ENCODE data around the gene POFUT2.

Gene POFUT2

GRCh38 chr21:45249626-45250025, 38.1 kb downstream of the POFUT2 start:
- DNase-seq (ENCODE audit: low spot score): no peak

DNA sequence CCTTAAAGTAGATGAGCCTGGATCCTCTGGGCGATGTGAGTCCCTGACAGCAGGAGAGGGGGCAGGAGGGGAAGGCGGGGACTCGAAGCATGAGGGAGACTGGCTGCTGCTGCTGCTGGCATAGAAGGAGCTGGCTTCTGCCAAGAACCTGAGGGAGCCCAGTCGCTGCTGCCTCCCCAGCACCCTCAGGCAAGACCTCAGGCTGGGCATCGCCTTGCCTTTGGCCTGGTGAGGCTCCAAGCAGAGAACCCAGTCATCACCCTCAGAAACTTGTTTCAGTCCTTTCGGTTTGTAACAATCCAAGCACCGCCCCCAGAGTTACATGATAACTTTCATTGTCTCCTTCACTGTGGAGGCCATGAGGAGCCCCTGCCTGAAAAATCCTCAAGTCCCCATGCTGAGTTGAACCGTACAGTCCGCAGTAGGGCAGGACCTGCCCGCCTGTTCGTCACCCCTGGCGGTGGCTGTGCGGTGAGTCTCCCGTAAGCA, 38.8 kb downstream of the POFUT2 start:
- peak; percentile 68 for DNase-seq (ENCODE audit: low spot score)

GRCh38 chr21:45248301-45248892, 39.3 kb downstream of the POFUT2 start:
- DNase-seq (ENCODE audit: low spot score): no peak

- no peak for DNase-seq (ENCODE audit: low spot score)
Observed at GRCh38 chr21:45246386-45247320, 41.0 kb downstream of the POFUT2 start.

- peak; percentile 47 for DNase-seq (ENCODE audit: low spot score)
Observed at GRCh38 chr21:45244799-45245340, 42.8 kb downstream of the POFUT2 start.

DNA sequence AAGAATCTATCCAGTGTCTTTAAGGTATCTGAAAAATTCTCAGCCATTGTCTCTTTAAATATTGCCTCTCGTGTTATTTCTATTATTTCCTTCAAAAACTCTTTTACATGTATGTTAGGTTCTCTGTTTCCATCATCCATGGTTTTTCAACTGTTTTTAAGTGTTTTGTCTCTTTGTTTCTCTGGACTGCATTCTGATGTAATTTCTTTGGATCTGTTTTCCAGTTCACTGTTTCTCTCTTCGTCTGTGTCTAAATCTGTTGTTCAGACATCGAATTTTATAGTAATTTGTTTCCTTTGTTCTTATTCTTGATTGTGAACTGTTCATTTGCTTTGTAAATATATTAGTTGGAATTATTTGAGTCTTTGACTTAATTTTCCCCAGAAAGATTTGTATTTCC, 44.1 kb downstream of the POFUT2 start:
- DNase-seq (ENCODE audit: low spot score): no peak

DNA sequence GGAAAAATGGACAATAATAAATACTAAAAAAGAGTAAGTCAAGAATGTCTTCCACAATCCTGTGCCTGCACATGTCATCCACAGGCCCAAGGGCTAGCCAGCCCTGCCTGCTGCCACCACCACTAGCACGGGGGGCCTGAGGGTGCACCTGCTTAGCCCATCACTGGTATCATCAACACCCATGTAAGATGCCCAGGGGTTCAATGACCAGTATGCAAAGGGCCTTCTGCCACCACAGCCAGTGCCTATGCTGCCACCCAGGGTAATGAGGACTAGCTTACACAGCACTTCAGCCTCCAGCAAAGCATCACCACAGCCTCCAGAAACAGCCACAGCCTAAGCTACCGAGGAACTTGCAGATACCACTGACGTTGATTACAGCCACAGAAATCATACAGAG, 46.3 kb downstream of the POFUT2 start:
- peak; percentile 37 for DNase-seq (ENCODE audit: low spot score)

DNA sequence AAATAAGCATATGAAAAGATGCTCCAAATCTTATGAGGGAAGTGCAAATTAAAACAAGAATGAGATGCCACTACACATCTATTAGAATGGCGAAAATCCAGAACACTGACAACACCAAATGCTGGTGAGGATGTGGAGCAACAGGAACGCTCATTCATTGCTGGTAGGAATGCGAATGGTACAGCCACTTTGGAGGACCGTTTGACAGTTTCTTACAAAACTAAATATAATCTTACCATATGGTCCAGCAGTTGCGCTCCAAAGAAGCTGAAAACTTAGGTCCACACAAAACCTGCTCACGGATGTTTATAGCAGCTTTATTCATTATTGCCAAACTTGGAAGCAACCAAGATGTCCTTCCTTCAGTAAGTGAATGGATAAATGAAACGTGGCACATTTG, 50.3 kb downstream of the POFUT2 start:
- no peak for DNase-seq (ENCODE audit: low spot score)

DNA sequence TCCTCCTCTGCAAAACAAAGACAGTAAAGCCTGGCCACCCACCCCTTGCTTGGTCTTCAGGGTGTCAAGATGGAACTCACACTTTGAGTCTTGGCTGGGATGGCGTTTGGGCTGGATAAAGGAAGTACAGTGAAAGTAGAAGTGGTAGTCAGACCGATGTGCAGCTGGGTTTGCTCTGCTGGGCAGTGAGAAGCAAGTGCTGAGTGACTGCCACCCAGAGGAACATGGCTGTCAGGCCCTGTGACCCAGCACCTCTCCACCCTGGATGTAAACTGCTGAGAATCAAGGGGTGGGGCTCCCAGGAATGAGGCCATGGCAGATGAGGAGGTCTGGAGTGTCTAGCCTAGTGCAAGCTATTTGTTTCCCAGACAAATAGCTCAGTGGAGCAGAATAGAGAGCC, 51.2 kb downstream of the POFUT2 start:
- DNase-seq (ENCODE audit: low spot score): no peak

DNA sequence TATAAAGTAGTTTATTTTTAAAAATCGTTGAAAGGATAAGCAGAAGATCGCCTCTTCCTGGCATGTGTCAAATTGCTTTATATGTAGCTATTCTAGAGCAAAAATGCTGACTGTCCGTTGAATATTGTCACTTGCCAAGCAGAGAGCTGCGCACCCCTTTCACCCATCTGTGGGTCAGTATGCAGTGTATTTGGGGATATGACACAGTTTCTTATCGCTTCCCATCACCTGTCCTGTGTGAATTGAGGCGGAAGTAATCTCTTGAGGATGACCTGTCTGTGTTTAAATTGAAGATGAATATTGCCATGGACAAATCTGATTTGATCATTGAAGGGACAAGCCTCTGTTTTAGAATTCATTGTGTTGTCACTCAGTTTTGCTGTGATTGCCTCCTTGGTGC, 52.2 kb downstream of the POFUT2 start:
- no peak for DNase-seq (ENCODE audit: low spot score)

GRCh38 chr21:45234965-45235364, 52.7 kb downstream of the POFUT2 start:
- DNase-seq (ENCODE audit: low spot score): no peak

- DNase-seq (ENCODE audit: low spot score): no peak
Observed at GRCh38 chr21:45234127-45234526, 53.6 kb downstream of the POFUT2 start.

DNA sequence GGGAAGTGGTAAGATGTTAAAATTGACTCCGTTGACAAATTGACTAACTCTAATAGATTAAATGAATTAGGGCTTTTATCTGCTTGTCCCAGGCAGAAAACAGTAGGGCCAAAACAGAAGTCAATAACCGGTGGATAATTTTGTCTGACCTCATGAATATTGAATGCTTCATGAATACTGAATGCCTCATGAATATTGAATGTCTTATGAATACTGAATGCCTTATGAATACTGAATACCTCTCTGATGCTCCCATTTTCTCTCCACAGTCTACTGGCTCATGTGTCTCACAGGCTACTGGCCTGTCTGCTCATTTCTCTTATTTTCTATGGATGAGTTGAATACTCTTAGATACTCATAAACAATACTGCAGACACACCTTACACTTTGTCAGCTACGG, 56.0 kb downstream of the POFUT2 start:
- DNase-seq (ENCODE audit: low spot score): no peak

GRCh38 chr21:45228656-45229240, 58.9 kb downstream of the POFUT2 start:
- no peak for DNase-seq (ENCODE audit: low spot score)

GRCh38 chr21:45228171-45228641, 59.5 kb downstream of the POFUT2 start:
- no peak for DNase-seq (ENCODE audit: low spot score)

- DNase-seq (ENCODE audit: low spot score): no peak
Observed at GRCh38 chr21:45227735-45228134, 60.0 kb downstream of the POFUT2 start.

DNA sequence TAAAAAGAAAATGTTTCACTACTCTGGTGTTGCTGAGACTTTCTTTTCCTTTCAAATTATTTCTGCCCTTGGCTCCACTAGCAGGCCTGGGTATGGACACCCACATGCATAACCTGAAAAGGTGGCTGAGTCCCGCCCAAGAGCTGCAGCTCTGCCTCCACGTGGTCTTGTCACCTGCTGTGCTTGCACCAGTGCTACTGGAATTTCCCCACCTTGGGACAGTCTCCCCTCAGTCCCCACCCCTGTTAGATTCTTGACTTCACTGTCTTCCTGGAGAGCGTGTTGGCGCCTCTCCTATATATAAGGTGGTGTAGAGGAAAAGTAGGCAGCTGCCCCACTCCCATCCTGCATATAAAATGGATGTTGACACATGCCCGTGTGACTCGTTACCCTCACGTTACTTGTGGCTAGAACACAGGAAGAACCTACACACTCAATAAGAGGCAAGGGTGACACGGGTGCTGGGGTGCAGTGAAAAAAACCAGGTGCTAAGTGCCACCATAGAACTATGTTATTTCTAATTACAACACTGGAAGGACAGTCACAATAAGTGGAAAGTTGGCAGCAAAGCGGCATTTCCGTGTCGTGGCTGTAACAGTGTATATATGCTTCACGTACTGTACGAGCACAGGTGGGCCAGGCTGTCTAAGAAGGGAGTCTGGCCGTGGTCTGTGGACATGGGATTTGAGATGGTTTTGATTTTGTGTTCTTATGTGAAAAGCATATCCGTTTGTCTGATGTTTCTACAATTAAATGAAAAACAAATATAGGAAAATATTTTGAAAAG, 61.0 kb downstream of the POFUT2 start:
- DNase-seq (ENCODE audit: low spot score): no peak

DNA sequence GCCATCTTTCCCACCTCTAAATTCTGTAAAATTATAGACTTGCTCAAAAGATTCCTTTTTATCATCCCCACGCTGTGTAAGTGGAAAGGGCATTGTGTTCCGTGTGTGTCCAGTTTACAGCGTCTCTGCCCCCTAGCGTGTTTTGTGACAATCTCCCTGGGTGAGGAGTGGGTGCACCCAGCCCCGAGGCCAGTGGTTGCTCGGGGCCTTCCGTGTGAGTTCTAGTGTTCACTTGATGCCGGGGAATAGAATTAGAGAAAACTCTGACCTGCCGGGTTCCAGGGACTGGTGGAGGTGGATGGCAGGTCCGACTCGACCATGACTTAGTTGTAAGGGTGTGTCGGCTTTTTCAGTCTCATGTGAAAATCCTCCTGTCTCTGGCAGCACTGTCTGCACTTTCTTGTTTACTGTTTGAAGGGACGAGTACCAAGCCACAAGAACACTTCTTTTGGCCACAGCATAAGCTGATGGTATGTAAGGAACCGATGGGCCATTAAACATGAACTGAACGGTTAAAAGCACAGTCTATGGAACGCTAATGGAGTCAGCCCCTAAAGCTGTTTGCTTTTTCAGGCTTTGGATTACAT, 61.9 kb downstream of the POFUT2 start:
- no peak for DNase-seq (ENCODE audit: low spot score)

DNA sequence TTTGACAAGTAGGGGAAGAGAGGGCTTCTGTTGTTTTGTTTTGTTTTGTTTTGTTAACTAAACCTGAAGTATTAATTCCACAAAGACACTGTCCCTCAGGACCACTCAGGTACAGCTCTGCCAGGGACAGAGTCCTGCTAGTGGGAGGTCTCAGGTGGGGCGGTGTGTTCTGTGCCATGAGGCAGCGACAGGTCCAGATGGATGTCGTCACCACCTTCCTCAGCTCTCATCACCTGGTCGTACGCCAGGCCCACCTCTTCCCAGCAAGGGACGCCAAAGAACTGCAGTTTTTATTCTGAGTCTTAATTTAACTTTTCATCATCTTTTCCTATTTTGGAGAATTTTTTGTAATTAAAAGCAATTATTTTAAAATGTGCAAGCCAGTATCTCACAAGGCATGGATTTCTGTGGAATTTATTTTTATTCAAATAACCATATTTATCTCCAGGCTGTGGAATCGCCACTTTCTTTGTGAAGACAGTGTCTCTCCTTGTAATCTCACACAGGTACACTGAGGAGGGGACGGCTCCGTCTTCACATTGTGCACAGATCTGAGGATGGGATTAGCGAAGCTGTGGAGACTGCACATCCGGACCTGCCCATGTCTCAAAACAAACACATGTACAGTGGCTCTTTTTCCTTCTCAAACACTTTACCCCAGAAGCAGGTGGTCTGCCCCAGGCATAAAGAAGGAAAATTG, 62.5 kb downstream of the POFUT2 start:
- no peak for DNase-seq (ENCODE audit: low spot score)

DNA sequence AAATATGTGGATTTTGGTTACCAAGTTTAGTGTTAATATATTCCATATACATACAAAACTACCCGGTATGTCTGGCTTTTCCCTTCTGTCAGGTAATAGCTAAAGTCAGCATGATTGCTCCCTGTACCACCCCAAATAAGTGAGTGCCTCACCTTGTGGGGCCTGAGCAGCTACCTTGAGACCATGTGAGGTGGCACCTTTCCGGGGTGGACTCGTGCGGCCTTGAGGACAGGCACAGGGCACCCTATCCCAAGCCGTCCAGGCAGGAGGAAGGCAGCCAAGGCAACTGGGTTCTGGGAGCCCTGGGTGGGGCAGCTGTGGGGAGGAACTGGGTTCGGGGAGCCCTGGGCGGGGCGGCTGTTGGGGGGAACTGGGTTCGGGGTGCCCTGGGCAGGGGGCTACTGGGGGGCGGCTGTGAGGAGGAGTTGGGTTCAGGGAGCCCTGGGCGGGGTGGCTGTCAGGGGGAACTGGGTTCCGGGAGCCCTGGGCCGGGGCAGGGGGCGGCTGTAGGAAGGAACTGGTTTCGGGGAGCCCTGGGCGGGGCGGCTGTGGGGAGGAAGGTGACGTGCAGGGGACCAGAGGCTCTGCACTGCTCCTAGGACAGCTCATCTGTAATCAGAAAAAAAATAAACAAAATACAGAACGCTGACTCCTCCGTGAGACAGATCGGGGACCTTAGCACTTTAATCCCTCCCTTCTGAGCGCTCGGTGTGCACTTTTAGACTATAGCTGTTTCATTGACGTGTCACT, 63.3 kb downstream of the POFUT2 start:
- DNase-seq (ENCODE audit: low spot score): no peak

Measured in left forelimb (tissue), 1 donor.